HAP-1 (cell line): ENCODE results near the gene CDC45.

Experiments used
- DNase-seq, 2 experiments: peaks; one replicate each; pipeline ENCODE4 v3.0.0-alpha.2; 2016 to 2020; ENCODE audit warnings: low spot score in 2 of 2
- H3K27me3 ChIP-seq: fragments of 250-450 bp; sonication (Bioruptor Pico); 2 replicates; pipeline ENCODE4 v1.5.1; 2020; ENCODE audit warnings: low read depth, mild to moderate bottlenecking, moderate library complexity
- H3K36me3 ChIP-seq: fragments of 250-450 bp; sonication (Bioruptor Pico); replicated peaks from 2 replicates; pipeline ENCODE4 v1.5.1; 2020; ENCODE audit warnings: mild to moderate bottlenecking
- H3K4me1 ChIP-seq: fragments of 250-450 bp; sonication (Bioruptor Pico); 2 replicates; pipeline ENCODE4 v1.5.1; 2020; ENCODE audit warnings: mild to moderate bottlenecking
- H3K4me3 ChIP-seq: fragments of 250-450 bp; sonication (Bioruptor Pico); 2 replicates; pipeline ENCODE4 v1.5.1; 2020; ENCODE audit warnings: mild to moderate bottlenecking, moderate library complexity
- H3K9me3 ChIP-seq: fragments of 250-450 bp; sonication (Bioruptor Pico); 2 replicates; pipeline ENCODE4 v1.5.1; 2020; ENCODE audit warnings: mild to moderate bottlenecking, moderate library complexity
- in situ Hi-C: fragments of 300-500 bp; cut with MboI; formaldehyde crosslinking; loops from 3 replicates; pipeline ENCODE4 v1.14.3; 2020; ENCODE audit warnings: low sequenced_read_pairs, inconsistent platforms, mixed read lengths

Gene CDC45

DNA sequence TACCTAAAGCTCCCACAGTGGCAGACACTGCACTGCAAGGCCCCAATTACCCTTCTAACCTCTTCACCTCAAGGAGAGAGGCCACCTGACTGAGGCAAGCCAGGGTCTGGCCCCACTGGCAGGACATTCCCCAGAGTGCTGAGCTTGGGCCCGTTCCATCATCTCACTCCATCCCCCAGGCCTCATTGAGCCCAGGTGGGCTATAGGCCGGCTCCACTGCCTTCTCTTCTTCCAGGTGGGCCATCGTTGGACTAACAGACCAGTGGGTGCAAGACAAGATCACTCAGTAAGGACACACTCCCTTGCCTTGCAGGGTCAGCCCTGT lies 19.1 kb downstream of the CDC45 start:
- Histone ChIP-seq H3K9me3 (no peaks in the 10 kb centered on the region), H3K36me3 (peaks cover 64% of the 10 kb centered on the region), H3K27me3 (no peaks in the 10 kb centered on the region), H3K4me1 (no peaks in the 10 kb centered on the region), H3K4me3 (no peak overlapping the region)
- in situ Hi-C loops, result no loop called here
- DNase-seq, result no peak

DNA sequence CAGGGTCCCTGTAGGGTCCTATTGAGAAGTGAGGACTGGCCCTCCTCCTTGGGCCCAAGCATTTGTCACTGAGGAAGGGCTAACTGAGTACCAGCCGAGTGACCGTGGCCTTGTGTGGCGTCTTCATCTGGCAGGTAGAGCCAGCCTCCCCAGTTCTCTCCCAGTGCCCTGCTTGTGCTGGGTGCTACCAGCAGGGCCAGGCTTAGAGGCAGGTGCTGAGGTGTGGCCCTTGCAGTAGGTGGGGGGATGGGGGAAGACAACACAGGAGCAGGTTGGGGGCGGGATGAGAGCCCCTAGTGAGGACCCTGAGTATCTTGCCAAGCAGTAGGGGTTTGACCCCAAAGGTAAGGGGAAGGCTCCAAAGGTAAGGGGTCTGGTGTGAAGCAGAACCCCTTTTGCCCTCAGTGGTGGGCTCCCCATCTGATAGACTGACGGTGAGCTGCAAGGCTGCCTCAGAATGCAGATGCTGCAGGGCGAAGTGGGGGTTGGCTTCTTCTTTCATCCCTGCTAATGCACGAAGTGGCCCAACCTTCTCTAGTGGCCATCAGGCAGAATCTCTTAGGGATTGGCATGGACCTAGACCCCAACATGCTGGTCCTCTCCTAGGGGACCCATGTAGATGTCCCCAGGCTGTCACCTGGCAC lies 19.6 kb downstream of the CDC45 start:
- Histone ChIP-seq H3K36me3 (peaks cover 60% of the 10 kb centered on the region), H3K27me3 (no peaks in the 10 kb centered on the region), H3K9me3 (no peaks in the 10 kb centered on the region), H3K4me3 (no peak overlapping the region), H3K4me1 (no peaks in the 10 kb centered on the region)
- in situ Hi-C loops, result no loop called here
- DNase-seq, result no peak

DNA sequence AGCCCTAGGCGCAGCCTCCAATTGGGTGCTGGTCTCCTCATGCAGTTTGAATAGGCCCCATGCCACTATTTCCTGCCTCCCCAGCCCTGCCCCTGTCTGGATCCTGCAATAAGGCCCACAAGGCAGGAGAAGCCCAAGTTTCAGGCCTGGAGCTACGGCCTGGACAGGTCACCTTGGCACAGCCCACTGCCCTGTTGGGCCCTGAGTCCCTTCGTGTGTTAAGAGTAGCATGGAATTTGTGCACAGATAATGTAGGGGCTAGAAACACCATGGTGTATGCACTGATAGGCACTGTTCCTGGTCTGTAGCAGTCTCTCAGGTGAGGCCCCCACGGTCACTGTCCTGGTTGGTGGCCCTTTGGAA lies 20.1 kb downstream of the CDC45 start:
- in situ Hi-C loops, result loop anchor here (25.0 kb wide), 1 partner anchor 88 kb away; no protein-coding TSS in a partner anchor
- DNase-seq, result no peak
- Histone ChIP-seq H3K4me1 (no peaks in the 10 kb centered on the region), H3K4me3 (no peak overlapping the region), H3K36me3 (peaks cover 56% of the 10 kb centered on the region), H3K9me3 (no peaks in the 10 kb centered on the region), H3K27me3 (no peaks in the 10 kb centered on the region)

DNA sequence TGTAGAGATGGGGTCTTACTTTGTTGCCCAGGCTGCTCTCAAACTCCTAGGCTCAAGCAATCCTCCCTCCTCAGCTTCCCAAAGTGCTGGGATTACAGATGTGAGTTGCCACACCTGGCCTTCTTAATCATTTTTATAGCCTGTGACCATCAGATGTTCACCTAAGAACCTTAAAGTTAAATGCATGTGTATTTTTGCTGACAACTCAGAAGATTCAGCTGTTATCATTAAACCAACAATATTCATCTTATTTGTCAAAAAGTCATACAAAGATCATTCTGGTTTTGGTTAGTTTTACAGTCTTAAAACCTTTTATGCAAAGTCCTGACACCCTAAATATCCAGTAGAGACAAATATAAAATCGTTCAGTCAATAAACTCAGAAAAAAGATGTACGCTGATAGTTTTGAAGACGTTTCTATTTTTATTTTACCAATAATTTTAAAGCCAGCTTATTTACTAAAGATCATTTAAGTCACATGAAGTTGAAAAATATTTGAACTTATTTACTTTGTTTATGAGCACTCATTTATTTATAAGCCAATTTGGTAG lies 22.3 kb downstream of the CDC45 start:
- H3K27me3 ChIP-seq, result no peaks in the 10 kb centered on the region
- H3K4me3 ChIP-seq, result no peak overlapping the region
- peaks cover 54% of the 10 kb centered on the region for H3K36me3 ChIP-seq
- no peak for DNase-seq
- in situ Hi-C loops, result loop anchor here (25.0 kb wide), 1 partner anchor 90 kb away; no protein-coding TSS in a partner anchor
- H3K9me3 ChIP-seq, result no peaks in the 10 kb centered on the region
- H3K4me1 ChIP-seq, result no peaks in the 10 kb centered on the region

DNA sequence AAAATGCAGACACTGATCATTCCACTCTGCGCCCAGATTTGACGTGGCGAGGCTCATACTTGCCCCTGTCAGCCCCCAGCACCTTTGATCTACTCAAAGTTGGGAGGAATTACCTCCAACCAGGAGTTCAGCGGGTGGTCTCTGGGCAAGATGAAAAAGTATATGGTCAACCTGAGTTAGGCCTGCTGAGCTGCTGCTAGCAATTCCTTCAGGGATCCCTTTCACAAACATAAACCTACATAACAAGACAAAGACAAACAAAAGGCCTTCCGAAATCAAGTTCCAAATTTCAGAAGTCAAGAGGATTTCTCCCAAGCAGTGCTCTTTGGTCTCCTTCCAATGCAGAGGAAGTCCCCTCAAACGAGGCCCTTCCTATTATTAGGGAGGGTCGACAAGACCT lies 23.6 kb downstream of the CDC45 start:
- Histone ChIP-seq H3K4me3 (no peak overlapping the region), H3K4me1 (no peaks in the 10 kb centered on the region), H3K27me3 (no peaks in the 10 kb centered on the region), H3K9me3 (no peaks in the 10 kb centered on the region), H3K36me3 (peaks cover 56% of the 10 kb centered on the region)
- no peak for DNase-seq
- in situ Hi-C loops, result loop anchor here (25.0 kb wide), 1 partner anchor 91 kb away; no protein-coding TSS in a partner anchor

DNA sequence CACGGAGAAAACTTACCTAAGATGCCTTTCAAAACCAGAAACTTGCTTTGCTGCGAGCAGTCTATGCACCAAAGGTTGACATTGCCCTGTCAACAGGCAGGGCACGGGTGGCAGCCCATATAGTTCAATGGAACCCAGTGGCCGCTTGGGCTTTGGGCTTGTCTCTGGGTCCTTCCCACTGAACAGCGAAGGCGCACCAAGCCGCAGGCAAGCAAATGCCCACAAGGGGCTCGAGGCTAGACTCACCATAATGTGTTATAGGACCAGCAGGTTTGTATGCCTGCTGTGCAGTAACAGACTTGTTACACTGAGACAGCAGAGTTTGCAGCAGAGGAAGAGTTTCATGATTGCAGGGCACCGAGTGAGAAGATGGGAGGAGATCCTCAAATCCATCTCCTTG lies 24.1 kb downstream of the CDC45 start:
- DNase-seq, result no peak
- no peaks in the 10 kb centered on the region for H3K9me3 ChIP-seq
- no peak overlapping the region for H3K4me3 ChIP-seq
- no peaks in the 10 kb centered on the region for H3K4me1 ChIP-seq
- no peaks in the 10 kb centered on the region for H3K27me3 ChIP-seq
- in situ Hi-C loops, result loop anchor here (25.0 kb wide), 1 partner anchor 92 kb away; no protein-coding TSS in a partner anchor
- peaks cover 55% of the 10 kb centered on the region for H3K36me3 ChIP-seq

DNA sequence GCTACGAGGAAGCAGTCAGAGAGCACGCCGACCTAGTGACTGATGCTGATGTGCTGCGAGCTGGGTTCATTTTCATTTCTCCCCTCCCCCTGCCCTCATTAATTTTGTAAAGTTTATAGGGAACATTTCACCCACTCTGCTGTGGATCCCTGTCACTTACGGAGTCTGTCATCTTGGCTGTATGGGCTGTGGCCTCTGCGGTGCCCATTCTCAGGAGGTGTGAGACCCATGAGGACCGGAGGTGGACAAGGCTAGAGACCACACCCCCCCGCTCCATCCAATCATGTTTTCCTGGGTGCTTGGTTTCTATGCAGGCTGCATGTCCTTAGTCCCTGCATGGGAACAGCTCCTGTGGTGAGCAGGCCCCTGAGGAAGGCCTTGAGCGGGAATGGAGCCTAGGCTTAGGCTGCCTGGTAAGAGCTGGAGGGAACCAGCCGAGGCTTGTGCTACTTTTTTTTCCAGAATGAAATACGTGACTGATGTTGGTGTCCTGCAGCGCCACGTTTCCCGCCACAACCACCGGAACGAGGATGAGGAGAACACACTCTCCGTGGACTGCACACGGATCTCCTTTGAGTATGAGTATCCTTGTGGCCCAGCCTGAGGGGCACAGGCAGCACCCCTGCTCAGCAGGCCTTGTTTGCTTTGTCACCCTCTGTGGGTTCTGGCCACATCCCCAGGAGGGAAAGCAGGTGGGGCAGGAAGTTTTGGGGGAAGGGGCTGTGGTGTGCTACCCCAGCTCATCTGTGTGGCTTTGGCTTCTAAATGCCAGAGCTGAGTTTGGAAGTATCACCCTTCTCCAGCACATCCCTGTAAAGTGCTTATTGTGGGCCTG lies 25.4 kb downstream of the CDC45 start:
- in situ Hi-C loops, result loop anchor here (25.0 kb wide), 1 partner anchor 93 kb away; no protein-coding TSS in a partner anchor
- H3K36me3 ChIP-seq, result peaks cover 53% of the 10 kb centered on the region

DNA sequence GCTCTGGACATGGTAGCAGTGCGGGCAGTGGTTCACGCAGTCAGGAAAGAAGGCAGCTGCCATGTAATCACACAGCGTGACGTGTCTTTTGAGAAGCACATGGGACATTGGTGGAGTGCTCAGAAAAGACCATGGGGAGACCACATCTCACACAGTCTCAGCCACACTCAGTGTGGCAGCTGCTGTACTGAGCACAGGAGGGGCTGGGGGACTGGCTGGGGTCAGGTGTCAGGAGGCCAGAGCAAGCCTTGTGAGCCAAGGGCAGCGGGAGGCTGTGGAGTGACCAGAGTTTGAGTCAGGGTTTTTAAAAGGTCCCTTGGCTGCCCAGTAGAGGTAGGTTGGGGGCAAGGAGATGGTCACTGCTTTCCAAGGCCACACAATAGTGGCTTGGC lies 26.0 kb downstream of the CDC45 start:
- DNase-seq, result no peak
- Histone ChIP-seq H3K4me3 (no peak overlapping the region), H3K9me3 (no peaks in the 10 kb centered on the region), H3K4me1 (no peaks in the 10 kb centered on the region), H3K27me3 (no peaks in the 10 kb centered on the region), H3K36me3 (peaks cover 54% of the 10 kb centered on the region)
- in situ Hi-C loops, result loop anchor here (25.0 kb wide), 1 partner anchor 93 kb away; no protein-coding TSS in a partner anchor

More for the DNA sequence above, 25.4 kb downstream of the CDC45 start:
- no peak for DNase-seq
- no peaks in the 10 kb centered on the region for H3K9me3 ChIP-seq
- no peak overlapping the region for H3K4me3 ChIP-seq
- H3K4me1 ChIP-seq, result no peaks in the 10 kb centered on the region
- H3K27me3 ChIP-seq, result no peaks in the 10 kb centered on the region

DNA sequence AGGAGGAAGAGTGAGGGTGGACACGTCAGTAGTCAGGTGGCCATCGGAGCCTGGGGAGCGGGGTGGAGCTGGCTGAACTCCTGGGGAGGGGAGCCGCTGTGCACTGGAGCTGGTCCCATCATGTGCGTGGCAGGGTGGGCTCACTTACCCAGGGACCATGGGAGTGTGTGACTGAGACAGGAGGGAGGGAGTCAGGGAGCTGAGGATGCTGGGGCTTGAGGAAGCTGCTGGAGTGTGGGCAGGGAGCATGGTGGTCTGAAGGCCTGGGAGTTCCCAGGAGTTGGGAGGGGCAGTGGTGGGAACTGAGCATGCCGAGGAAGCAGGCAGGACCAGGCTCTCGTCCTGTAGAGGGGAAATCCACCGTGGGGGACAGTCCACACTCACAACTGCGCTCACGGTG lies 26.5 kb downstream of the CDC45 start:
- in situ Hi-C loops, result loop anchor here (25.0 kb wide), 1 partner anchor 94 kb away; no protein-coding TSS in a partner anchor
- Histone ChIP-seq H3K27me3 (no peaks in the 10 kb centered on the region), H3K36me3 (peaks cover 57% of the 10 kb centered on the region), H3K9me3 (no peaks in the 10 kb centered on the region), H3K4me1 (no peaks in the 10 kb centered on the region), H3K4me3 (no peak overlapping the region)
- DNase-seq, result no peak

DNA sequence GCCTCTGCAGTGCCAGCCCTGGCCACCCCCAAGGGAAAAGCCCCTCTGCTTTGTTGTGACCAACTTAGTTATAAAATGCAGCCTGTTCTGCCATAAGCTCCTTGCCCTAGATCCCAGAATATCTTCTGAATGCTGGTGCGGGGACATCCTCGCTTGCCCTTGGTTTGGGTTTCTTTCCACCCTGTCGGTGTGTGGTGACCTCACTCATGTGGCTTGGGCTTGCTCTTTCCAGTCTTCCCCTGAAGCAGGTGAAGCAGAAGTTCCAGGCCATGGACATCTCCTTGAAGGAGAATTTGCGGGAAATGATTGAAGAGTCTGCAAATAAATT lies 27.8 kb downstream of the CDC45 start:
- Histone ChIP-seq H3K4me3 (no peak overlapping the region), H3K36me3 (peaks cover 69% of the 10 kb centered on the region), H3K9me3 (no peaks in the 10 kb centered on the region), H3K4me1 (no peaks in the 10 kb centered on the region), H3K27me3 (no peaks in the 10 kb centered on the region)
- in situ Hi-C loops, result loop anchor here (25.0 kb wide), 1 partner anchor 95 kb away; no protein-coding TSS in a partner anchor
- DNase-seq, result no peak

DNA sequence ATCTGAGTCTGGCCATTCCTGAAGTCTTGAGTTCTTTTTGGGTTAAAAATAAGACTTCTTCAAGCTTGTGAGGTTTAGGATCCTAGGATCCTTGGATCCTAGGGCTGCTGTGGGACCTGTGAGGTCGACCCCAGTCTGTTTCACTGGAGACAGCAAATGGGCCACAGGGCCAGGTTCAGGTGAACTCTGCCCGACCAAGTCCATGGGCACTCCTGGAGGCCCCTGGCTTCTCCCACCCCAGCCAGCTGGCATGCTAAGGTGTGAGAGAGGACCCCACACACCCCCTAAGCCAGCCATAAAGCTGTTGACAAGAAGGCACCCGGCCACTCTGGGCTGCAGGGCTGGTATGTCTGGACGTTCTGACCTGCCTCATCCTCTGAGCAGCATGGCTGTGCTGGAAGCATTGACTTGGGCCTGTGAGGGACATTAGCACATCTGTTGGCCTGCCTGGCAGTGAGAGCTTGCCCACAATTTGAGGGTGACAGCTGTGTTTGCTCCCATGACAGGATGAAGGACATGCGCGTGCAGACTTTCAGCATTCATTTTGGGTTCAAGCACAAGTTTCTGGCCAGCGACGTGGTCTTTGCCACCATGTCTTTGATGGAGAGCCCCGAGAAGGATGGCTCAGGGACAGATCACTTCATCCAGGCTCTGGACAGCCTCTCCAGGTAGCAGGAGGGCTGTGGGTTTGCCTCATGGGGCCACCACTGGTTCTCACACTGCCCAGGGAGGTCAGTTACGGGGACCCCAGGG lies 28.5 kb downstream of the CDC45 start:
- in situ Hi-C loops, result loop anchor here (25.0 kb wide), 1 partner anchor 96 kb away; no protein-coding TSS in a partner anchor
- Histone ChIP-seq H3K9me3 (no peaks in the 10 kb centered on the region), H3K27me3 (no peaks in the 10 kb centered on the region), H3K4me1 (no peaks in the 10 kb centered on the region), H3K4me3 (no peak overlapping the region), H3K36me3 (peaks cover 72% of the 10 kb centered on the region)
- DNase-seq, result no peak

DNA sequence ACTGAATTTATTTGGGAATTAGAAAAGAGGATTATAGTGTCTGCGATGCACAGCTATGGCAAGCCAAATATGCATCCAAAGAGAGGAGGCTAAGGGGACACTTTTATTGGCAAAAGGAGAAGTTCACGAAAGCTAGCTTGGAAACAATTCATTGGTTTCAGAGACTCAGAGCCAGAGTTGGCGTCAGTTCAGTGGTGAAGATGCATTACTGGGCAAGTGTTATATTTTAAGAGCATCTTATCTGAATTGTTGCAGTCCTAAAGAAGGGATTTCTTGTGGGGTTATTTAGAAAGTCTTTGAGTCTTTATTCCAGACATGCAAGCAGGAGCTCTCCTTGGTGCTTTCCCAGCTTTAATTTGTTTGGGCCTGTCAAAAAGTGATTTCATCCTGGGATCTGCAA lies 29.5 kb downstream of the CDC45 start:
- in situ Hi-C loops, result loop anchor here (25.0 kb wide), 1 partner anchor 97 kb away; no protein-coding TSS in a partner anchor
- H3K9me3 ChIP-seq, result no peaks in the 10 kb centered on the region
- no peak overlapping the region for H3K4me3 ChIP-seq
- peaks cover 72% of the 10 kb centered on the region for H3K36me3 ChIP-seq
- H3K4me1 ChIP-seq, result no peaks in the 10 kb centered on the region
- no peak for DNase-seq
- no peaks in the 10 kb centered on the region for H3K27me3 ChIP-seq

DNA sequence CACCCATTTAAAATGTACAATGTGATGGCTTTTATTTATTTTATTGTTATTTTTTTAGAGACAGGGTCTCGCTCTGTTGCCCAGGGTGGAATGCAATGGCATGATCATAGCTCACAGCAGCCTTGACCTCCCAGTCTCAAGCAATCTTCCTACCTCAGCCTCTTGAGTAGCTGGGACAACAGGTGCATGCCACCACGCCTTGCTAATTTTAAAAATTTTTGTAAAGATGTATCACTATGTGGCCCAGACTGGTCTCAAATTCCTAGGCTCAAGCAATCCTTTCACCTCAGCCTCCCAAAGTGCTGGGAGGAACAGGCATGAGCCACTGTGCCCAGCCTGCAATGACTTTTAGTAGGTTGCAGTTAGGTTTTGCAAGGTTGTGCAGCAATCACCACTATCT lies 30.2 kb downstream of the CDC45 start:
- H3K9me3 ChIP-seq, result no peaks in the 10 kb centered on the region
- in situ Hi-C loops, result loop anchor here (25.0 kb wide), 1 partner anchor 98 kb away; no protein-coding TSS in a partner anchor
- peaks cover 75% of the 10 kb centered on the region for H3K36me3 ChIP-seq

More for the DNA sequence above, 30.2 kb downstream of the CDC45 start:
- Histone ChIP-seq H3K4me3 (no peak overlapping the region), H3K4me1 (no peaks in the 10 kb centered on the region), H3K27me3 (no peaks in the 10 kb centered on the region)
- no peak for DNase-seq
